ENCODE results near the gene TNXB. TPM values are rescaled to one million over a fixed set of nuclear protein-coding genes. Genes with fewer than 3 reads are reported as not detected.
"Not testable (repeated sequence)": the region's sequence is repeated elsewhere in the genome, so short reads cannot be mapped to it uniquely, and the experiment has no call there.

TNXB gene
- polyA plus RNA-seq, 3 donors from 2014 or later: not detected

- no peaks in the 10 kb centered on the region for H3K4me1 Mint-ChIP-seq
- H3K4me3 Mint-ChIP-seq: peak overlapping the region in 1 of 5 donors; percentile 3
- no peaks in the 10 kb centered on the region for H3K9me3 Mint-ChIP-seq
- H3K36me3 Mint-ChIP-seq: no peaks in the 10 kb centered on the region
- no peak overlapping the region for H3K27ac Mint-ChIP-seq
- H3K27me3 Mint-ChIP-seq (ENCODE audit: low read depth in 3 of 3): peaks cover 1 to 5% (median 4%) of the 10 kb centered on the region in 3 donors
- DNase-seq: peak; percentile 49 to 60 (median 59)
Observed at GRCh38 chr6:32047855-32048766, 61.0 kb downstream of the TNXB start.

- no peak overlapping the region for H3K4me3 Mint-ChIP-seq
- no peak overlapping the region for H3K27ac Mint-ChIP-seq
- no peak for DNase-seq
- H3K27me3 Mint-ChIP-seq (ENCODE audit: low read depth in 3 of 3): peaks cover 1 to 5% (median 4%) of the 10 kb centered on the region in 3 donors
- no peaks in the 10 kb centered on the region for H3K9me3 Mint-ChIP-seq
- no peaks in the 10 kb centered on the region for H3K4me1 Mint-ChIP-seq
- no peaks in the 10 kb centered on the region for H3K36me3 Mint-ChIP-seq
Observed at GRCh38 chr6:32047539-32047854, 61.6 kb downstream of the TNXB start.

GRCh38 chr6:32047084-32047478 is 62.1 kb downstream of the TNXB start:
- Mint-ChIP-seq H3K4me1 (no peaks in the 10 kb centered on the region), H3K36me3 (no peaks in the 10 kb centered on the region), H3K4me3 (no peak overlapping the region), H3K9me3 (no peaks in the 10 kb centered on the region), H3K27ac (no peak overlapping the region), H3K27me3 (ENCODE audit: low read depth in 3 of 3) (peaks cover 1 to 5% (median 4%) of the 10 kb centered on the region in 3 donors)
- DNase-seq: no peak

- H3K27ac Mint-ChIP-seq: no peak overlapping the region
- no peak for DNase-seq
- no peak overlapping the region for H3K4me3 Mint-ChIP-seq
- no peaks in the 10 kb centered on the region for H3K9me3 Mint-ChIP-seq
- peaks cover 1 to 5% (median 4%) of the 10 kb centered on the region in 3 donors for H3K27me3 Mint-ChIP-seq (ENCODE audit: low read depth in 3 of 3)
- H3K36me3 Mint-ChIP-seq: no peaks in the 10 kb centered on the region
- no peaks in the 10 kb centered on the region for H3K4me1 Mint-ChIP-seq
Observed at GRCh38 chr6:32046450-32047083, 62.6 kb downstream of the TNXB start.

- no peak overlapping the region for H3K27ac Mint-ChIP-seq
- H3K4me3 Mint-ChIP-seq: no peak overlapping the region
- H3K27me3 Mint-ChIP-seq (ENCODE audit: low read depth in 3 of 3): peaks cover 1 to 5% (median 1%) of the 10 kb centered on the region in 3 donors
- H3K9me3 Mint-ChIP-seq: no peaks in the 10 kb centered on the region
- H3K4me1 Mint-ChIP-seq: no peaks in the 10 kb centered on the region
- DNase-seq: no peak
- H3K36me3 Mint-ChIP-seq: no peaks in the 10 kb centered on the region
Observed at GRCh38 chr6:32045811-32046449, 63.2 kb downstream of the TNXB start.

- H3K4me1 Mint-ChIP-seq; H3K36me3 Mint-ChIP-seq; H3K27ac Mint-ChIP-seq; H3K27me3 Mint-ChIP-seq (ENCODE audit: low read depth in 3 of 3); H3K4me3 Mint-ChIP-seq; DNase-seq; H3K9me3 Mint-ChIP-seq: not testable (repeated sequence)
Observed at GRCh38 chr6:32044916-32045315, 64.2 kb downstream of the TNXB start.

- not testable (repeated sequence) for H3K9me3 Mint-ChIP-seq; H3K4me3 Mint-ChIP-seq; H3K27ac Mint-ChIP-seq; H3K27me3 Mint-ChIP-seq (ENCODE audit: low read depth in 3 of 3); H3K4me1 Mint-ChIP-seq; DNase-seq; H3K36me3 Mint-ChIP-seq
Observed at GRCh38 chr6:32043589-32044380, 65.4 kb downstream of the TNXB start.

- not testable (repeated sequence) for DNase-seq; H3K27ac Mint-ChIP-seq; H3K4me3 Mint-ChIP-seq; H3K27me3 Mint-ChIP-seq (ENCODE audit: low read depth in 3 of 3); H3K4me1 Mint-ChIP-seq; H3K9me3 Mint-ChIP-seq; H3K36me3 Mint-ChIP-seq
Observed at GRCh38 chr6:32042276-32042675, 66.9 kb downstream of the TNXB start.

- not testable (repeated sequence) for H3K9me3 Mint-ChIP-seq; DNase-seq; H3K27me3 Mint-ChIP-seq (ENCODE audit: low read depth in 3 of 3); H3K36me3 Mint-ChIP-seq; H3K4me1 Mint-ChIP-seq; H3K4me3 Mint-ChIP-seq; H3K27ac Mint-ChIP-seq
Observed at GRCh38 chr6:32041385-32041784, 67.8 kb downstream of the TNXB start.

- H3K27ac Mint-ChIP-seq; H3K4me3 Mint-ChIP-seq; H3K4me1 Mint-ChIP-seq; DNase-seq; H3K9me3 Mint-ChIP-seq; H3K27me3 Mint-ChIP-seq (ENCODE audit: low read depth in 3 of 3); H3K36me3 Mint-ChIP-seq: not testable (repeated sequence)
Observed at GRCh38 chr6:32041050-32041321, 68.2 kb downstream of the TNXB start.

GRCh38 chr6:32040299-32041049 is 68.7 kb downstream of the TNXB start:
- H3K4me3 Mint-ChIP-seq; H3K36me3 Mint-ChIP-seq; DNase-seq; H3K9me3 Mint-ChIP-seq; H3K4me1 Mint-ChIP-seq; H3K27me3 Mint-ChIP-seq (ENCODE audit: low read depth in 3 of 3); H3K27ac Mint-ChIP-seq: not testable (repeated sequence)

GRCh38 chr6:32039321-32040274 is 69.5 kb downstream of the TNXB start:
- H3K4me1 Mint-ChIP-seq; H3K27ac Mint-ChIP-seq; H3K36me3 Mint-ChIP-seq; H3K4me3 Mint-ChIP-seq; H3K9me3 Mint-ChIP-seq; DNase-seq; H3K27me3 Mint-ChIP-seq (ENCODE audit: low read depth in 3 of 3): not testable (repeated sequence)

GRCh38 chr6:32038878-32039277 is 70.3 kb downstream of the TNXB start:
- not testable (repeated sequence) for H3K4me3 Mint-ChIP-seq; H3K4me1 Mint-ChIP-seq; H3K27me3 Mint-ChIP-seq (ENCODE audit: low read depth in 3 of 3); H3K9me3 Mint-ChIP-seq; H3K27ac Mint-ChIP-seq; DNase-seq; H3K36me3 Mint-ChIP-seq

Measured in immature natural killer cell (primary cell).